HepG2 (cell line): ENCODE results near the gene CAMK1D. TPM values are rescaled to one million over a fixed set of nuclear protein-coding genes. Genes with fewer than 3 reads are reported as not detected.

ENCODE experiments used
- ATAC-seq: fragments of 200-7000 bp; cut with Tn5 transposase; 3 replicates; pipeline ENCODE4 v1.9.1; 2020; ENCODE audit warnings: mild to moderate bottlenecking, moderate library complexity
- BruUV-seq: library from RNA; stranded (reverse); fragments of 400-500 nt; replicated peaks from 2 replicates; lab custom pipeline; 2021; lab: Mats Ljungman, UMichigan
- CTCF ChIA-PET: fragments of 300-600 bp; formaldehyde crosslinking; extraction: SDS; loops from one replicate; lab custom pipeline; 2021; ENCODE audit warnings: low total read pairs, inconsistent platforms, low intra/inter-chr PET ratio; lab: Yijun Ruan, JAX
- POLR2A ChIA-PET: fragments of 350-600 bp; sonication (Branson Sonifier 250); formaldehyde crosslinking; loops from one replicate; lab custom pipeline; 2020; ENCODE audit warnings: antibody characterized with exemption, inconsistent platforms; lab: Yijun Ruan, JAX
- DNase-seq: peaks from one replicate; pipeline ENCODE4 v3.0.0-alpha.2; 2015; ENCODE audit warnings: low spot score
- FAIRE-seq: peaks from 3 replicates; lab custom pipeline; 2011; peaks lifted over from hg19 to GRCh38; lab: Jason Lieb, UNC
- H2AFZ ChIP-seq: one replicate; pipeline ENCODE4 v1.6.1; 2011; ENCODE audit warnings: low read length, inconsistent platforms
- H3K27ac ChIP-seq: fragments of 300-600 bp; 3 replicates; pipeline ENCODE4 v1.8.0; 2011; ENCODE audit warnings: mixed run types, mild to moderate bottlenecking, mixed read lengths, low read length, inconsistent platforms; ENCODE audit not compliant: insufficient read depth; ENCODE audit errors: extremely low read length
- H3K27me3 ChIP-seq, 2 experiments: fragments of 200-600 bp in 1 of 2; 2 replicates in 1 of 2; 3 replicates in 1 of 2; pipeline versions ENCODE4 v1.6.0 to v1.8.0; 2011; ENCODE audit warnings: low read length in 2 of 2, mild to moderate bottlenecking in 2 of 2, moderate library complexity in 2 of 2, inconsistent platforms in 1 of 2; ENCODE audit not compliant: insufficient read depth in 2 of 2, control insufficient read depth in 1 of 2
- H3K36me3 ChIP-seq, 2 experiments: fragments of 200-600 bp in 1 of 2; replicated peaks in 1 of 2; 2 replicates in 1 of 2; 3 replicates in 1 of 2; pipeline versions ENCODE4 v1.5.1 to v1.8.0; 2011; ENCODE audit warnings: low read length in 2 of 2, inconsistent platforms in 1 of 2; ENCODE audit not compliant: insufficient read depth in 2 of 2, control insufficient read depth in 1 of 2
- H3K4me1 ChIP-seq: 2 replicates; pipeline ENCODE4 v1.5.1; 2012; ENCODE audit warnings: low read length, inconsistent platforms; ENCODE audit not compliant: insufficient read depth
- H3K4me2 ChIP-seq: 2 replicates; pipeline ENCODE4 v1.6.0; 2011; ENCODE audit warnings: low read depth, low read length, inconsistent platforms
- H3K4me3 ChIP-seq, 3 experiments: fragments of 200-600 bp in 1 of 3; sonication (generic), shearing (Covaris generic) in 1 of 3; replicated peaks in 1 of 3; 2 replicates each; pipeline ENCODE4 v1.5.1; 2011 to 2016; ENCODE audit warnings: low read length in 3 of 3, inconsistent platforms in 2 of 3, low read depth in 2 of 3, mild to moderate bottlenecking in 2 of 3, control low read depth in 1 of 3, mixed read lengths in 1 of 3; ENCODE audit not compliant: insufficient read depth in 1 of 3
- H3K79me2 ChIP-seq: one replicate; pipeline ENCODE4 v1.6.1; 2011; ENCODE audit warnings: low read length, inconsistent platforms; ENCODE audit not compliant: insufficient read depth
- H3K9ac ChIP-seq: 2 replicates; pipeline ENCODE4 v1.6.0; 2011; ENCODE audit warnings: mild to moderate bottlenecking, low read depth, low read length, inconsistent platforms; ENCODE audit not compliant: insufficient read depth
- H3K9me3 ChIP-seq: 2 replicates; pipeline ENCODE4 v1.5.1; 2012; ENCODE audit warnings: mild to moderate bottlenecking, low read length
- H4K20me1 ChIP-seq: 2 replicates; pipeline ENCODE4 v1.6.0; 2011; ENCODE audit warnings: inconsistent platforms, mild to moderate bottlenecking, low read length, moderate library complexity; ENCODE audit not compliant: insufficient read depth
- PATZ1 ChIP-seq: sonication (generic); formaldehyde crosslinking; IDR thresholded peaks from 2 replicates; pipeline ENCODE4 v1.4.0; 2020; ENCODE audit warnings: missing genetic modification reagents
- SNAPC2 ChIP-seq: sonication (generic); formaldehyde crosslinking; IDR thresholded peaks from 2 replicates; pipeline ENCODE4 v1.8.1; 2022; ENCODE audit warnings: mild to moderate bottlenecking, missing genetic modification reagents
- THAP8 ChIP-seq: sonication (generic); formaldehyde crosslinking; IDR thresholded peaks from 2 replicates; pipeline ENCODE4 v1.5.1; 2020; ENCODE audit warnings: missing genetic modification reagents, mild to moderate bottlenecking, borderline replicate concordance
- ZNF12 ChIP-seq: sonication (generic); formaldehyde crosslinking; IDR thresholded peaks from 2 replicates; pipeline ENCODE4 v1.5.0; 2020; ENCODE audit warnings: missing genetic modification reagents
- ZNF563 ChIP-seq: sonication (generic); formaldehyde crosslinking; IDR thresholded peaks from 2 replicates; pipeline ENCODE4 v1.8.0; 2022; ENCODE audit warnings: mild to moderate bottlenecking, moderate library complexity, missing genetic modification reagents
- WGBS: methylation state at CpG from one replicate; pipeline ENCODE4 v1.1.6; 2017; ENCODE audit warnings: low lambda C conversion rate; 5-methylcytosine and 5-hydroxymethylcytosine counted together
- in situ Hi-C: cut with HindIII; loops from 2 replicates; pipeline ENCODE4 v1.10.0; 2017; ENCODE audit warnings: low pct_unique_long_range_greater_than_20kb; ENCODE audit not compliant: extremely low pct_ligation_motif_present
- intact Hi-C: fragments of 100-400 bp; cut with micrococcal nuclease; formaldehyde crosslinking; loops from one replicate; pipeline ENCODE4 v1.10.0; 2022; ENCODE audit not compliant: unreplicated experiment
- polyA plus RNA-seq, 8 experiments: library from polyadenylated mRNA; depleted of rRNA in 3 of 8; stranded (reverse) in 7 of 8; unstranded in 1 of 8; fragments of >200 nt; fragmentation: Illumina TruSeq in 4 of 8; extraction: Trizol in 4 of 8; gene quantifications; 2 replicates each; pipeline versions ENCODE4 v1.2.1 to v1.2.3, GENCODE V29; 2011 to 2016; ENCODE audit warnings: low read depth in 4 of 8, missing spikeins in 1 of 8, mixed read lengths in 1 of 8; ENCODE audit not compliant: insufficient read depth in 1 of 8
- total RNA-seq, 5 experiments: library from RNA; depleted of rRNA; stranded (reverse); fragments of >200 nt; fragmentation: Illumina TruSeq; extraction: Trizol; gene quantifications; 2 replicates each; pipeline ENCODE4 v1.2.3, GENCODE V29; 2016; ENCODE audit warnings: low read depth in 1 of 5

Gene CAMK1D
- total and polyA plus RNA-seq, 2 of the 13 experiments (the other 11 are each of a cell fraction or from before 2014, with no cell fraction given): under 0.01 TPM; not detected in 1

GRCh38 chr10:12777840-12778585 lies 428.7 kb downstream of the CAMK1D start:
- WGBS: 1% methylated on average over 5 of the region's 8 CpGs
- Histone ChIP-seq H3K79me2 (no peaks in the 10 kb centered on the region), H3K4me3 (no peak overlapping the region), H3K9me3 (no peaks in the 10 kb centered on the region), H3K36me3 (no peaks in the 10 kb centered on the region), H2AFZ (no peak overlapping the region), H3K27ac (no peak overlapping the region), H3K9ac (no peak overlapping the region), H3K4me2 (no peak overlapping the region), H4K20me1 (no peaks in the 10 kb centered on the region), H3K4me1 (no peaks in the 10 kb centered on the region), H3K27me3 (peaks cover 0 to 2% of the 10 kb centered on the region in 2 experiments; a peak in 2 of 5 replicates)
- TF ChIP-seq PATZ1 (no peak), ZNF563 (CRISPR knock-in tag) (no peak), THAP8 (CRISPR knock-in tag) (no peak), SNAPC2 (CRISPR knock-in tag) (no peak), ZNF12 (no peak)
- BruUV-seq: no TSS peak
- ChIA-PET CTCF (no interaction called here), POLR2A (no interaction called here)
- DNase-seq (no peak), ATAC-seq (no peak), FAIRE-seq (no peak)
- intact Hi-C loops: no loop called here
- in situ Hi-C loops: no loop called here
